ENCODE measurements around the gene CD300LG.

Gene CD300LG

GRCh38 chr17:43907425-43907981 lies 60.5 kb downstream of the CD300LG start, which contains the start of gene MPP2:
Gene MPP2 (minus strand): TSS chr17:43907536. CDS start chr17:43904460, 3,076 bp downstream.
- peak; percentile 76 for DNase-seq (ENCODE audit: low spot score)

- peak; percentile 92 for DNase-seq (ENCODE audit: low spot score)
Observed at GRCh38 chr17:43907998-43908721, 61.2 kb downstream of the CD300LG start.

GRCh38 chr17:43909537-43910231 lies 62.7 kb downstream of the CD300LG start:
- no peak for DNase-seq (ENCODE audit: low spot score)

- DNase-seq (ENCODE audit: low spot score), result no peak
Observed at GRCh38 chr17:43911904-43912303, 64.9 kb downstream of the CD300LG start.

GRCh38 chr17:43912635-43913304 lies 65.8 kb downstream of the CD300LG start:
- no peak for DNase-seq (ENCODE audit: low spot score)

Measured in AG20443 (cell line).